ENCODE data around the gene DAAM1. TPM values are rescaled to one million over a fixed set of nuclear protein-coding genes. Genes with fewer than 3 reads are reported as not detected.

Gene DAAM1
- polyA plus RNA-seq, 1 experiment: 4.7 TPM

- CTCF ChIA-PET: interaction anchor here (1.5 kb wide), 1 partner anchor 10 kb away, joined by 3 read pairs; no protein-coding TSS in a partner anchor
These were observed 108.0 kb downstream of the DAAM1 start for GRCh38 chr14:59296508-59296907.

GRCh38 chr14:59297071-59297776, 108.8 kb downstream of the DAAM1 start:
- ChIA-PET CTCF (no interaction called here), POLR2A (no interaction called here)
- no peak for DNase-seq (ENCODE audit: low read depth)
- TF ChIP-seq CTCF (IDR thresholded peaks at IDR 0.05; ENCODE audit: insufficient read depth, low read depth, low read length): no peak
- Histone ChIP-seq H3K4me3 (ENCODE audit: low read depth, low read length) (no peak overlapping the region), H3K36me3 (ENCODE audit: control insufficient read depth, insufficient read depth, low read length) (no peaks in the 10 kb centered on the region; the same call in 1 of the 2 replicates), H3K27me3 (ENCODE audit: control insufficient read depth, insufficient read depth, low read length) (no peaks in the 10 kb centered on the region)

More at GRCh38 chr14:59296508-59296907, 108.0 kb downstream of the DAAM1 start:
- Histone ChIP-seq H3K27me3 (ENCODE audit: control insufficient read depth, insufficient read depth, low read length) (no peaks in the 10 kb centered on the region), H3K4me3 (ENCODE audit: low read depth, low read length) (no peak overlapping the region), H3K36me3 (ENCODE audit: control insufficient read depth, insufficient read depth, low read length) (peaks cover 2% of the 10 kb centered on the region)
- no peak for TF ChIP-seq CTCF (IDR thresholded peaks at IDR 0.05; ENCODE audit: insufficient read depth, low read depth, low read length)
- POLR2A ChIA-PET: no interaction called here
- no peak for DNase-seq (ENCODE audit: low read depth)

- Histone ChIP-seq H3K27me3 (ENCODE audit: control insufficient read depth, insufficient read depth, low read length) (no peaks in the 10 kb centered on the region), H3K4me3 (ENCODE audit: low read depth, low read length) (no peak overlapping the region), H3K36me3 (ENCODE audit: control insufficient read depth, insufficient read depth, low read length) (no peaks in the 10 kb centered on the region)
- POLR2A ChIA-PET: no interaction called here
- CTCF ChIA-PET: no interaction called here
- no peak for DNase-seq (ENCODE audit: low read depth)
- no peak for TF ChIP-seq CTCF (IDR thresholded peaks at IDR 0.05; ENCODE audit: insufficient read depth, low read depth, low read length)
These were observed 111.3 kb downstream of the DAAM1 start for GRCh38 chr14:59299731-59300130.

- no peak overlapping the region for H3K4me3 ChIP-seq (ENCODE audit: low read depth, low read length)
- H3K27me3 ChIP-seq (ENCODE audit: control insufficient read depth, insufficient read depth, low read length): no peaks in the 10 kb centered on the region
- POLR2A ChIA-PET: interaction anchor here (0.6 kb wide), 1 partner anchor 48 kb away, joined by 3 read pairs; no protein-coding TSS in a partner anchor
- H3K36me3 ChIP-seq (ENCODE audit: control insufficient read depth, insufficient read depth, low read length): no peaks in the 10 kb centered on the region
- CTCF ChIA-PET: no interaction called here
- no peak for TF ChIP-seq CTCF (IDR thresholded peaks at IDR 0.05; ENCODE audit: insufficient read depth, low read depth, low read length)
- DNase-seq (ENCODE audit: low read depth): no peak
These were observed 112.9 kb downstream of the DAAM1 start for GRCh38 chr14:59301354-59301753.

- Histone ChIP-seq H3K27me3 (ENCODE audit: control insufficient read depth, insufficient read depth, low read length) (no peaks in the 10 kb centered on the region), H3K36me3 (ENCODE audit: control insufficient read depth, insufficient read depth, low read length) (no peaks in the 10 kb centered on the region), H3K4me3 (ENCODE audit: low read depth, low read length) (no peak overlapping the region)
- no peak for TF ChIP-seq CTCF (IDR thresholded peaks at IDR 0.05; ENCODE audit: insufficient read depth, low read depth, low read length)
- ChIA-PET POLR2A (no interaction called here), CTCF (interaction anchor here (0.6 kb wide), 1 partner anchor 36 kb away, joined by 3 read pairs; no protein-coding TSS in a partner anchor)
- DNase-seq (ENCODE audit: low read depth): no peak
These were observed 113.8 kb downstream of the DAAM1 start for GRCh38 chr14:59302313-59302712.

Measured in BJ (cell line).